Measurements from ENCODE around the gene FBXW12.

Gene FBXW12

DNA sequence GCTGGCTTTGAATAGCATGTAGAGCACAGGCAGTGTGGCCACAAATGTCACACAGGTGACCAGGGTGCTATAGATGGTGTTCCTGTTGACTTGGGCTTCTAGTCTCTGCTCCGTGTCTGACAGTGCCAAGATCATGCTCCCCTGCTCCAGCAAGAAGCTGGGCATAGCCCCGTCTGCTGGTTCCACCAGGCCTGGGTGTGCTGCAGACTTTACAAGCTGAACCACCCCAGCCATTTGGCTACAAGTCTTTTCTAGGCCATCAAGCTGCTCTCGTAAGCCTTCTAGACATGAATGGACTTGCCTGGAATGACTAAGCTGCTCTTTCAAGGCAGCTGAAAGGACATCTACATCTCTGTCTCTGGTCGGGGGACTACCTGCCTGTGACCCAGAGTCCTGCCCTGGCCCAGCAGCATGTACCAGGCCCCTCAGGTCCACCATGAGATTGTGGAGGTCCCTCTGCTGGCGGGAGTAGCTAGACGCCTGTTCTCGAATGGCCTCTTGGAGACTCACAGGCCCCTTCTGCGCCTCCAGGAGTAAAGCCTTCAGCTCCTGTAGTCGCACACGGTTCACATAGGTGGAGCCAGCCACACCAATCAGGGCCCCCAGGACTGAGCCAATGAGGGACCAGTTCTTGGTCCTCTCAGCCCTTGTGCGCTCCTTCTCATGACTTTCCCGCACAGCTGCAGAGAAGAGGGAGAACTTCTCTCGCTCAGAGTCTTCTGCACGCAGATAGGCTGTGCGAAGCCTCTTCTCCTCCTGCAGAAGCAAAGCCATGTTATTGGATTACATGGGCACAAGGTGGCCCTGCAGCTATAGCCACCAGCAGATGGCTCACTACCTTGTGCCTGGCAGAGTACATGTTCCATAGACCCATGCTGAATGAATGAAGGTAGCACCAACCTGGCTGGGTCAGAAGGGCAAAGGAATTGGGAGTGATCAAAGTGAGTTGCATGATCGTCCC lies 60.7 kb downstream of the FBXW12 start:
- H3K4me3 ChIP-seq (ENCODE audit: low read depth, low read length), result no peak overlapping the region
- no peak for TF ChIP-seq POLR2A (IDR thresholded peaks at IDR 0.05; ENCODE audit: extremely low read depth, insufficient read length)
- TF ChIP-seq, protein P1, sequence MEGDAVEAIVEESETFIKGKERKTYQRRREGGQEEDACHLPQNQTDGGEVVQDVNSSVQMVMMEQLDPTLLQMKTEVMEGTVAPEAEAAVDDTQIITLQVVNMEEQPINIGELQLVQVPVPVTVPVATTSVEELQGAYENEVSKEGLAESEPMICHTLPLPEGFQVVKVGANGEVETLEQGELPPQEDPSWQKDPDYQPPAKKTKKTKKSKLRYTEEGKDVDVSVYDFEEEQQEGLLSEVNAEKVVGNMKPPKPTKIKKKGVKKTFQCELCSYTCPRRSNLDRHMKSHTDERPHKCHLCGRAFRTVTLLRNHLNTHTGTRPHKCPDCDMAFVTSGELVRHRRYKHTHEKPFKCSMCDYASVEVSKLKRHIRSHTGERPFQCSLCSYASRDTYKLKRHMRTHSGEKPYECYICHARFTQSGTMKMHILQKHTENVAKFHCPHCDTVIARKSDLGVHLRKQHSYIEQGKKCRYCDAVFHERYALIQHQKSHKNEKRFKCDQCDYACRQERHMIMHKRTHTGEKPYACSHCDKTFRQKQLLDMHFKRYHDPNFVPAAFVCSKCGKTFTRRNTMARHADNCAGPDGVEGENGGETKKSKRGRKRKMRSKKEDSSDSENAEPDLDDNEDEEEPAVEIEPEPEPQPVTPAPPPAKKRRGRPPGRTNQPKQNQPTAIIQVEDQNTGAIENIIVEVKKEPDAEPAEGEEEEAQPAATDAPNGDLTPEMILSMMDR (IDR thresholded peaks at IDR 0.05; ENCODE audit: low read depth, low read length), result peak; percentile 23
- peak; percentile 44 for DNase-seq (ENCODE audit: low read depth)

DNA sequence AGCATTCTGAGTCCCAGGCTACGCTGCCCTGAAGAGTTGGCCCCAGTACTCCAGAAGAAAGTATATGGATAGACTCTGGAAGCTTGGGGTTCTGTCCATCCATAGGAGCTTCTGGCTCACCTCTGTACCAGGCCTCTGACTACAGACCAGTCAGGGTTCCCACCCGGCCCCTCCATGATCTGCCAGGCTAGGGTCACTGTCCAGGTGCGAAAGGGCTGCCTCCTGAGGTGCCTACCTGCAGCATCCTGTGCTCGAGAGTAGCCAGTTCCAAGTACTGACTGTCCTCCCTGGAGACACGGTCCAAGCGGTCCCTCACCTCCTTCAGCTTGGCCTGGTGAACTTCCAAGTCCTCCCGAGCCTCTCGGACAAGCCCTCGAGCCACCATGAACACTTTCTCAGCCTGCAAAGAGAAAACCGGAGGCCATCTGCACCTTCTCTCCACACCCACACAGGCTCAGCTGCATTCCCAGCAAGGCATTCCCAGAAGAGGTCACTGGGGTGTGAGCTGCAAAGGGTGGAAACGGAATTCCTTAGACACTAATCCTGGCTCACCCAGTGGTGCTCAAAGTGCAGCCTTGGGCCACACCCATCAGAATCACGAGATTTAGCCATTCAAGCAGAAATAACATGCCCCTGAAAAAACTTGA lies 61.6 kb downstream of the FBXW12 start:
- no peak overlapping the region for H3K4me3 ChIP-seq (ENCODE audit: low read depth, low read length)
- TF ChIP-seq MYC (IDR thresholded peaks at IDR 0.05; ENCODE audit: low read depth, low read length) (no peak), POLR2A (IDR thresholded peaks at IDR 0.05; ENCODE audit: extremely low read depth, insufficient read length) (no peak)
- TF ChIP-seq, protein P1 (IDR thresholded peaks at IDR 0.05; ENCODE audit: low read depth, low read length), result no peak
- TF ChIP-seq, protein P2, sequence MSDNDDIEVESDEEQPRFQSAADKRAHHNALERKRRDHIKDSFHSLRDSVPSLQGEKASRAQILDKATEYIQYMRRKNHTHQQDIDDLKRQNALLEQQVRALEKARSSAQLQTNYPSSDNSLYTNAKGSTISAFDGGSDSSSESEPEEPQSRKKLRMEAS (IDR thresholded peaks at IDR 0.05; ENCODE audit: low read depth, low read length), result no peak
- no peak for DNase-seq (ENCODE audit: low read depth)

DNA sequence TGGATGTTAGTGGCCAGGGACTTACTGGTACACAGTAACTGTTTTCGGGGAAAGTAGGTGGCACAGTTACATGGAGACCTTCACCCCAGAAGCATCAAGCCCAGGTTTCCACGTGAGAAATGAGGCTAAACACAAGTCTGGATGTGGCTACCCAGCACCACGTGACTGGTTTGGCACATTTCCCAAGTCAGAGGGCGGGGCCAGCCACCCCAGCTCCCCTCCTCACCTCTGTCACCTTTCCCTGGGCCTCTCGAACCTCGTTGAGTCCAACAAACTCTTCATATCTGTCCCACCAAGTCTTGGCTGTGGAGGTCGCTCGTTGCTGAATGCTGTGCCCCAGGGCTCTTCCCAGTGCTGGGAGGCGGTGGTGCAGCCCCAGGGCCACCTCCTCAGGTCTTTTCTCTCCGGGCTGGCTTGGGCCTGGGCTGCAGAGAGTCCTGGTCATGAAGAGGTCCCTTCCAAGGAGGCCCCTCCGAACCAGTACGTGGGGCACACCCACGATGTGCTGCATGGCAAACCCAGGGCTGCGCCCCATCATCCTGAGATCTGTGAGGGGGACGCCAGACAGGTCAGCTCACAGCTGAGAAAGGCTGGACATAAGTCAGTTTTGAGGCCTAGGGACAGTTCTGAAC lies 62.7 kb downstream of the FBXW12 start:
- DNase-seq (ENCODE audit: low read depth), result no peak
- H3K4me3 ChIP-seq (ENCODE audit: low read depth, low read length), result no peak overlapping the region

DNA sequence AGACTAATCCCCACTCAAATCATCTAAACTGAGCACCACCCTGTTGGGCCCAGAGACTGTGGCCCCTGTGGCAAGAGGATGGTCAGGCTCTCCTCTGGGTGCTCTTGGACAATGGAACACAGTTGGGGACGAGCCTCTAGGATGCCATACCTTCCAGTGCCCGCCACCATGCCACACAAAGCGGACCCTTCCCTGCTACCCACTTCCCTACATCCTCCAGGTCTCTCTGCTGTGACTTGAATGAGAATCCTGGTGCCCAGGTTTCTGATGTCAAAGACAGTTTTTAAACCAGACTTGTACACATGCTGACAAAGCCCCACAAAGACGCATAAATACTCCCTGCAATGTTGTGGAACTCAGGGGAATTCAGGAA lies 63.2 kb downstream of the FBXW12 start:
- TF ChIP-seq MYC (IDR thresholded peaks at IDR 0.05; ENCODE audit: low read depth, low read length) (no peak), POLR2A (IDR thresholded peaks at IDR 0.05; ENCODE audit: extremely low read depth, insufficient read length) (no peak)
- TF ChIP-seq, protein P1 (IDR thresholded peaks at IDR 0.05; ENCODE audit: low read depth, low read length), result no peak
- TF ChIP-seq, protein P2 (IDR thresholded peaks at IDR 0.05; ENCODE audit: low read depth, low read length), result no peak
- no peak for DNase-seq (ENCODE audit: low read depth)
- no peak overlapping the region for H3K4me3 ChIP-seq (ENCODE audit: low read depth, low read length)

More for the DNA sequence above, 62.7 kb downstream of the FBXW12 start:
- TF ChIP-seq, protein P2 (IDR thresholded peaks at IDR 0.05; ENCODE audit: low read depth, low read length), result no peak

DNA sequence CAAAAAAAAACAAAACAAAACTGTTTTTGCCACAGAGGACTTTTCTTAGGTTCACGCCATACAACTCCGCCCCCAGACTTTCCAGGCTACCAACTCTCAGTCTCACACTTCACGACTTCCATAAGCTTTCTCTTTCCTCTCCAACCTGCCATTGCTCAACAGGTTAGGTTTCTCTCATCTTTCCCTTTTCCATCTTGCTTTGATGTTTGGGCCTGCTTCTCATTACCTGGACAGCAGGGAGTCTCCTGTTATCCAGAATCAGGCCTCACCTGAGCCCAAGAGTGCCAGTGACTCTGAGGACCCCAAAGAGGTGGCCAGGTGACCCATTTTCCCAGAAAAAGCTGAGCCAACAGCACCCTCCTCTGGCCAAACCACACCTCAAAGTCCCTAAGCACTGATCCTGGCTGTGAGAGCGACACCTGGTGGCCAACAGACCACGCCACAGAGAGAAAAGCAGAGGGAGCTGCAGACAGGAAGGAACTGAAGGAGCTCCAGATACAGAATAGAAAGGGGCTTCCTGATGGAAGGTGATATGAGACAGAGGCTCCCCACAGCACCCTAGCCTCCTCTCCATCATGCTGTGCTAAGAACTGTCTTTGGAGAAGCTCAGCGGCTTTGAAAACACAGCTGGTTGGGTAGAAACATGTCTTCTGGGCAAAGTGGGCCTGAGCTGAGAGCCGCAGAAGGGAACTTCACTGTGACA lies 63.9 kb downstream of the FBXW12 start:
- peak; percentile 85 for DNase-seq (ENCODE audit: low read depth)
- TF ChIP-seq, protein P2 (IDR thresholded peaks at IDR 0.05; ENCODE audit: low read depth, low read length), result peak; percentile 59
- TF ChIP-seq, protein P1 (IDR thresholded peaks at IDR 0.05; ENCODE audit: low read depth, low read length), result peak; percentile 99
- TF ChIP-seq POLR2A (IDR thresholded peaks at IDR 0.05; ENCODE audit: extremely low read depth, insufficient read length) (no peak), MYC (IDR thresholded peaks at IDR 0.05; ENCODE audit: low read depth, low read length) (peak; percentile 38; the same call in 1 of the 2 replicates)

More for the DNA sequence above, 63.9 kb downstream of the FBXW12 start:
- no peak overlapping the region for H3K4me3 ChIP-seq (ENCODE audit: low read depth, low read length)
